ENCODE data around the gene GPC5.

Gene GPC5

GRCh38 chr13:92379371-92379770, 981.0 kb downstream of the GPC5 start:
- DNase-seq: no peak

GRCh38 chr13:92384410-92384809, 986.0 kb downstream of the GPC5 start:
- DNase-seq: no peak

DNA sequence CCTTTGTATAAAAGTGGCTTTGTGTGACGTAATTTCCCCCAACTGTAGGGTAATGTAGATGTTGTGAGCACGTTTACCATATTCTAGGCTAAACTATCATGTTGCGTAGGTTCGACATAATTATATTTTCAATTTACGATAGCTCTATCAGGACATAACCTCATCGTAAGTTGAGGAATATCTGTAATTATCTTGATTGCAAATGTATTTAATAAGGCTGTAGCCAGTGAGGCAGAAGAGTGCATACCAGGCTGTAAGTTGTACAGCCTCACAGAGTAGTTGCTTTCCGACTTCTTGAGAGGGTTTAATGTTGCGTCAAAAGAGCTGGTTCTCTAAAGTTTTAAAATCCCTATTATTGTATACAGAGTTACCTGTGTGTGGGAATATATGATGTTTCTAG, 988.8 kb downstream of the GPC5 start:
- DNase-seq: no peak

- DNase-seq: no peak
These were observed 991.8 kb downstream of the GPC5 start for GRCh38 chr13:92390217-92390616.

- no peak for DNase-seq
These were observed 1005.2 kb downstream of the GPC5 start for GRCh38 chr13:92403606-92404005.

DNA sequence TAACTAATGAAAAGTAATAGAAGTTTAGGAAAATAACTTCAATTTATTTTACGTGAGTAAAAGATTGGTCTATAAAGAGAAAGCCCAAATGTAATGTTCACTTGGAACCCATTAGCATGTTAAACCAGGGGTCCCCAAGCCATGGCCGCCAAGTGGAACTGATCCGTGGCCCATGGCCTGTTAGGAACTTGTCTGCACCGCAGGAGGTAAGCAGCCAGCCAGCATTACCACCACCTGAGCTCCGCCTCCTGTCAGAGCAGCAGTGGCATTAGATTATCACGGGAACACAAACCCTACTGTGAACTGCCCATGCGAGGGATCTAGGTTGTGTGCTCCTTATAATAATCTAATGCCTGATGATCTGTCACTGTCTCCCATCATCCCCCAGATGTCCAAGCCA, 1009.4 kb downstream of the GPC5 start:
- DNase-seq: no peak

- DNase-seq: no peak
These were observed 1014.1 kb downstream of the GPC5 start for GRCh38 chr13:92412481-92412880.

DNA sequence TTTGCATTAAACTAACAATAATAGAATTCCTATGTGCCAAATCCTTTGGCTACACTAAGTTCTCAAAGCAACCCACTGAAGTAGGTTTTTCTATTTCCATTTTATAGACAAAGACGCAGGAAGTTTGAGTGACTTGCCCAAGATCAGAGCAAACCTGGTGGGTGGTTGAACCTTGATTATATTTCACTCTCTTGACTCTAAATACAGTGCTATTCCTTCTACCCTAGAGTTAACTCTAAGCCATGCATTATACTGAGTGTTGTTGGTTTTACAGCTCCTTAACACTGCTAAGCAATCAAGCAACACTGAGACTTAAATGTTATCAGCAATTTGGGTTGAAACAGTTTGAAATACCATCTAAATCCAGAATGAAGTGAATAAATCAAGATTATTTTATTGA, 1014.6 kb downstream of the GPC5 start:
- DNase-seq: no peak

DNA sequence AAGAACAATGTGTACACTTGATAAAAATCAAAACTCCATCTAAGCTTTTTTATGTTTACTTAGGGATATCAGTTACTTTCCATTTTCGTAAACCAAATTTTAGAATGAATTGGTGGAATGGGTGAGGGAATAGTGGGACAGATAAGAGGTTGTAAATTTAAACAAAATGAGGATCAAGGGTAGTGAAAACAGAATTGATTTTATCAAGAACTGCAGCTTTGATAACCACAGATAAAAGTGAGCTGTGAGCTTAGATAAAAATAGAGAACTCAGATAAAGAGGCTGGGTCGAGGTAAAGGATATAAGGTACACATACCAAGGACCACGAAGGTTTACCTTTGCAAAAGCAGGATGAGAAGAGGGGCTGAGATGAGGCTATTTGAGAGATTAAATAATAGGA, 1015.0 kb downstream of the GPC5 start:
- DNase-seq: no peak

- DNase-seq: no peak
These were observed 1016.4 kb downstream of the GPC5 start for GRCh38 chr13:92414851-92415250.

DNA sequence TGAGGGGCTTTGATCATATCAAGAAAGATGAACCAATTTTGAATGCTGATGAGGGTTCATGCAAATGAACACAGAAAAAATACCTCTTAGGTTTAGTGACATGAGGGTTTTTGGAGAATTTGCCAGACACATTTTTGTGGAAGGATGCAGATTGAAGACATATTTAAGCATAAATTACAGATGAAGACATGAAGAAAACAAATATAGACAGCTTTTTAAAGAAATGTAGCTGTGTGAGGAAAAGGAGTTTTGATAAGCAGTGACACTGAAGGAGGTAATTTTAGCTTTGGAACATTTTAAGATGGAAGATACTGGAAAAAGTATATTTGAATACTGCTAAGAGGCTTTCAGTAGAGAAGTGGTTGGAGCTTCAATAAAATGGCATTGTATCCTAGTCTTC, 1017.4 kb downstream of the GPC5 start:
- DNase-seq: no peak

DNA sequence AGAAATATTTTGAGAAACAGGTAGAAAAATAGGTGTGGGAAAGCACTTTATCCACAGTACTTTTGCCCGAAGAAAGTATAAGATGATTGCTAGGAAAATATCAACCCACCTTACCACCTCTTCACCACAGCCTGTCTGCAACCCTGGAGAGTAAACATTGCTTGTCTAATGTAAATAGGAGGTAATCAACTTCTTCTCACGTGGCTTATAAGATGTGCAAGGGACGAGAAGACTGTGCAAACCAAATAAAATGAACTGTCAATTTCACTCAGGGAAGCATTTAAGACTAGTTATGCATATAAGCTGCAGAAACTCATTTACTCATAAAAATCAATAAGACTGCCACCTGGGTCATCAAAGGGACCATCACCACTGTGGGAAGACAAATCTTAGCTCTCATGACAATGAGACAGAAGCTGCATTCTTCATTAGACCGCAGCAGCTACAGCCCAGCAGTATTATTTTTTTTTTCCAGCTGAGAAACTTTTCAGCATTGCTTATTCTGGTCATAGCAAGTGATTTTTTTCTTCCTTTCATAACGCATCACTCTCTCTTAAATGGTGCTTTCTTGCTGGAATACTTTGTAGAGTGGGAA, 1020.5 kb downstream of the GPC5 start:
- DNase-seq: no peak

GRCh38 chr13:92429231-92429630, 1030.8 kb downstream of the GPC5 start:
- no peak for DNase-seq

DNA sequence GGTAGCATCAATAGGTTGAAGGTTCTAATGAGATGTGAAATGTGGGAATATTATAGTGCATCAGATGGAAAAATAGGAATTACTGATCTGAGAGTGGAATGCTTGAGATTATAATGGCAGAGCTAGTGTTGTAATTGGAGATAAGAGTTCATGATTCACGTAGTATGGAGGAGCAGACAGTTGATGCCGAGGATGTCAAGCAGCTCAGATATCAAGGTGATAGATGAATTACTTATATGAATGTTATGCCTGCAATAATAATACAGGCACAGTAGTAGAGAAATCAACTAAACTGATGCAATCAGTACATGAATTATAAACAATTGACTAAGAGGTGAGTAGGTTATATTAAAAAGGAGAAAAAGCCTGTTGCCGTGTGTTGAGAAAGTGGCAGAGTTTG, 1035.0 kb downstream of the GPC5 start:
- DNase-seq: no peak

DNA sequence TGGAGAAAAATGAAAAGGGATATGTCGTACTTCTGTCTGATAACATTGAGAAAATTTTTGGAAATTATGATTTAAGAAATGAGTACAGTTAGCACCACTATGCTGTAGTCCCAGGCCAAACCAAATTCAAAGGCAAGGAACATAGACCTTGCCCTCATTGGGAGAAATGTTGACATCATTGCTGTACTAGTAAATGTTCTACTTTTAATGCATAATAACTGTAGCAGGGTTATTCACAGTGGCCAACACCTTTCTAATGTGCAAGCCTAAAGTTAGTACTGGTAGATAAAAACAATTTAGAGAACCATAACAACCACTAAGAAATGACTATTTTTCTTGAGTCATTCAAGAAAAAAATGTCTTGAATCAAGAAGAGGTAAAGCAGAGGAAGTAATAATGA, 1035.5 kb downstream of the GPC5 start:
- no peak for DNase-seq

DNA sequence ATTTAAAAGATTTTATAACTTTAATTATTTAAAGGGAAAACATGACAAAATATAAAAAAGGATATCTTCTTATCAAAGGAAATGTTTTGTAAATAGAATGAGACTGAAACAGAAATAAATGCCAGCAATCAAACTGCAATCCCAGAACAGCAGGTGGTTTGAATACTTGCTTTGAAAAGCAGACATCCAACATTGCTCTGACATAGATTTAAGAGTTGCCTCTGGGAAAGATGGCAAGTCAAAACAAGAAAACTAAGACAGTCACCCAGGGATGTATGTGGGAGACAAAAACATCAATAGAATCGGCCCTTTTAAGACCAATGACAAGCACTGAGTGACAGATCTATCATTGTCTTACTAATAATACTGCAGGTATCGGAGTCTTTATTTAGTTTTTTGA, 1038.5 kb downstream of the GPC5 start:
- no peak for DNase-seq

DNA sequence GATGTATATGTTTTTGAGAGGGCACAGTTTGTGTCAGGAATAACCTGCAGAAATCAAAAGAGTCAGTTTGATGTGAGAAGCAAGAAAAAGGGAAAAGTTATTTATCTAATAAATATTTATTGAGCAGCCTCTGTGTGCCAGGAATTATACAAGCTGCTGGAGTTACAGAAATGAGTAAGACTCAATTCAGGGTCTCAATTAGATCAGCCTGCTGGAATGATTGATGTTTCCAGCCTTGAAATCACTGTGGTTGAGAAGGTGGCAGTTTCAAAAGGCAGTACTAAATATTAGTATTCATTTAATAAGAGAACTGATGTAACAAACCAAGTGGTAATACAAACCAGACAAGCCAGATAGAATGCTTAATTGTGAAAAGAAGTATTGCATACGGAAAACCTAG, 1045.8 kb downstream of the GPC5 start:
- no peak for DNase-seq

- DNase-seq: no peak
These were observed 1052.6 kb downstream of the GPC5 start for GRCh38 chr13:92451060-92451459.

DNA sequence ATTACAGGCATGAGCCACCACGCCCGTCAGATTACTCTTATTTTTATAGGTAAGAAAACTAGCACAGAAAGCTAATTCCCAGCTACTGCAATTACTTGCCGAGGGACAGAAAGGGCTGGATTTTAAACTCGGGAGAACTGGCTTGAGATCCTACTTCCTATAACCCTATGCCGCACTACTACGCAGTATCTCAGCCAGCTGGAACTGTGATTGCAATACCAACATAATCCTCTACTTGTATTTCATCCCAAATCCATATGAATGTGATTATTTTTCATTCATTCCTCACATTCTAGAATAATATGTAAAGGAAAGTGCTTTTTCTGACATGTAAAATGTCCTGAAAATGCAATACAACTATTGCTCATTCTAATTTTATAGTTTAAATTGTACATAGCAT, 1054.4 kb downstream of the GPC5 start:
- no peak for DNase-seq

GRCh38 chr13:92459306-92459705, 1060.9 kb downstream of the GPC5 start:
- DNase-seq: no peak

DNA sequence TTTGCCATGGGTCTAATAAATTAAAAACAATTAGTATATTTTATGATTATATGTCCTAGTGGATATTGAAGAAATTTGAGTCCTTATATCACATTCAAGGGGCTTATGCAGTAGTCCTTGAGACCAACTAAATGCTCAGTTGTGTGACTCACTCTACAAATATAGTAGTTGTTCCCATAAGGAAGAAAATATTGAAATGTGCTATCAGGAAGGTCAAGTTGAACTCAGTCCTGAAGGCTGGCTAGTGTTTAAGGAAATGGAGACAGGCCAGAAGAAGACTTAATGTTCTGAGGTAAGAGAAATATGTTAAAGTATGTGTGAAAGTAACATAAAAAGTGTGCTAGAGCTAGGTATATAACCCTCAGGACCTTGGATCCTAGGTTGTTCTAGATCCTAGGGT, 1062.1 kb downstream of the GPC5 start:
- no peak for DNase-seq

DNA sequence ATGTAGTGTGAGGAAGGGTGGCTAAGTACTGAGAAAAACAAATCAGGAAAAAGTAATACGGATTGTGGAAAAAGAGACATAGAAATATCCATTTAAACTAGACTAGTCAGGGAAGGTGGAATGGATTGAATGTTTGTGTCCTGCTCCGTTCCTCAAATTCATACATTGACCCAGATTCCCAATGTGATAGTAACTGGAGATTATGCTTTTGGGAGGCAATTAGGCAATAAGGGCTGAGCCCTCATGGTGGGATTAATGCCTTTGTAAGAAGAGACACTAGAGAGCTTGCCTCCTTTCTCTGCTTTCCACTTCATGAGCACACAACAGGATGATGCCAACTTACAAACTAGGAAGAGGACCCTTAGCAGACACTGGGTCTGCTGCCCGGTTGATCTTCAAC, 1063.0 kb downstream of the GPC5 start:
- no peak for DNase-seq

DNA sequence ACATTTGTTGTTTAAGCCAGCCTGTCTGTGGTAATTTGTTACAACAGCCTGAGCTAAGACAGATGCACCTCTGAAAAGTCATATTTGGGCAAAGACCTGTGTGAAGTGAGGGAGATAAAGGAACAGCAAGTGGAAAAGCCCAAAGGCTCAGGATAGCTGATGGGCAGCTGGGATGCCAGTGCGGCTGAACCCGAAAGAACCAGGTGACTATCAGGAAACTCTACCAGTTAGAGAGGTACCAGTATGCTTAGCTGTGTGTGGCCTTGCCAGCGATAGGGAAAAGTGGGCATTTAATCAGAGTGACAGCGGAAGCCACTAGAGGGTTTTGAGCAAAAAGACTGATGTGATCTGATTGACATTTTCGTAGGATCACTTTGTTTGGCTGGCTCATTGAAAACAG, 1063.4 kb downstream of the GPC5 start:
- no peak for DNase-seq

DNA sequence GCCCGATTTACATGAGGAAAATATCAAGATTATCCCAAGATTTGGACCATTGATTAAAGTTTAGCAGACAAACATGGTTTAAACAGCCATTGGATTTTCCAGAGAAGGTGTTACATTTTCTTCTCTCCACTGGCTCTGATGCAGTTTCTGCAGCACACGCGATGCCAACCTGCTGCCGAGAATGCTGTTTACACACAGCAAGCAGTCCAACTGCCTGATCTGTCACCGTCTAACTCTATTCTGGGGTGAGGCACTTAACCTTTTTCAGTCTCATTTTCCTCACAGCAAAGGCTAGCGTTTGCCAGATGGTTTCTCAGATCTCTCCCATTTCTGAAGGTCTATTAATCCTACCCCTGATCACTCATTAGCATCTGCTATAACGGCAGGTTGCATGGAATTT, 1064.7 kb downstream of the GPC5 start:
- no peak for DNase-seq

- DNase-seq: no peak
These were observed 1075.5 kb downstream of the GPC5 start for GRCh38 chr13:92473765-92474475.
